Colonic mucosa (tissue), 4 donors: ENCODE results near the gene GSTA4. TPM values are rescaled to one million over a fixed set of nuclear protein-coding genes. Genes with fewer than 3 reads are reported as not detected.

Source experiments
- DNase-seq: peaks from one replicate; pipeline ENCODE4 v3.0.0-alpha.2; 2020
- H3K27ac ChIP-seq: fragments of 200-600 bp; one replicate; pipeline ENCODE4 v1.8.0; 2021
- H3K27me3 ChIP-seq: fragments of 200-600 bp; one replicate; pipeline ENCODE4 v1.8.0; 2021
- H3K36me3 ChIP-seq: fragments of 200-600 bp; one replicate; pipeline ENCODE4 v1.8.0; 2021
- H3K4me1 ChIP-seq: fragments of 200-600 bp; one replicate; pipeline ENCODE4 v1.8.0; 2021; ENCODE audit warnings: mild to moderate bottlenecking
- H3K4me3 ChIP-seq: fragments of 200-600 bp; one replicate; pipeline ENCODE4 v1.8.0; 2021
- H3K9ac ChIP-seq, 2 donors: one replicate each; pipeline ENCODE4 v1.7.0; 2013; ENCODE audit warnings: control low read depth in 2 of 2, low read depth in 2 of 2, low read length in 2 of 2
- H3K9me3 ChIP-seq: fragments of 200-600 bp; one replicate; pipeline ENCODE4 v1.8.0; 2021
- CTCF ChIP-seq: fragments of 200-600 bp; IDR thresholded peaks from one replicate; pipeline ENCODE4 v1.8.0; 2022; ENCODE audit warnings: antibody characterized with exemption, mild to moderate bottlenecking
- intact Hi-C: fragments of 100-400 bp; cut with DNase I; formaldehyde crosslinking; loops from one replicate; pipeline ENCODE4 v1.14.1; 2022
- total RNA-seq, 2 donors: library from RNA; stranded (reverse); fragmentation: NEBNext Ultra II Directional in 1 of 2; extraction: Animal tissue kit (Norgen Biotek cat#: 25700) in 1 of 2; gene quantifications; one replicate each; pipeline ENCODE4 v1.2.1, GENCODE V29; 2021
- donor health status: healthy.
- donor health status: DM: no; HTN: no; CAD: no.
- donor health status: DM: no; HTN: no; CAD: no.

The GSTA4 gene
- total RNA-seq, 2 donors from 2014 or later: 13.5 to 17.0 TPM

DNA sequence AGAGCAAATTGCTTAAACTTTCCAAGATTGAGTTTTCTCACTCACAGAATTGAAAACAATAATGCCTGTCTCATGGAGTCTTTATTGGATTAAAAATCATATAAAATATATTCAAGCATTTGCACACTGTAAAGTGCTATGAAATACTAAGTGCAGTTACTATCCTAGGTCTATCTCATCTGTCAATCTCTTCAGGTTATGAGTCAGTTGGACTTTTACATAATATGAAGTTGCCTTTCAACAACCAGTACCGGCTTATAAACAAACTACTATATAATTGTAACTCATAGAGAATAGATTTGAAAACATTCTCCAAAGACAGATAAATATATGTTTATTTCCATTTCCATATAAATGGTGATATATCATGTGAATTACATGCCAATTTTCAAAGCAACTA is 20.4 kb upstream of the GSTA4 start:
- Histone ChIP-seq H3K9me3 (no peaks in the 10 kb centered on the region), H3K27me3 (no peaks in the 10 kb centered on the region), H3K4me3 (no peak overlapping the region), H3K27ac (no peak overlapping the region), H3K4me1 (no peaks in the 10 kb centered on the region), H3K36me3 (peaks cover 9% of the 10 kb centered on the region), H3K9ac (no peak overlapping the region)
- TF ChIP-seq CTCF: no peak
- intact Hi-C loops: no loop called here
- no peak for DNase-seq

GRCh38 chr6:53014744-53015143 is 19.7 kb upstream of the GSTA4 start:
- H3K4me3 ChIP-seq: no peak overlapping the region
- H3K27ac ChIP-seq: no peak overlapping the region
- no peak for TF ChIP-seq CTCF
- H3K9me3 ChIP-seq: no peaks in the 10 kb centered on the region
- no peaks in the 10 kb centered on the region for H3K4me1 ChIP-seq
- intact Hi-C loops: no loop called here
- no peak overlapping the region for H3K9ac ChIP-seq
- no peak for DNase-seq
- H3K27me3 ChIP-seq: no peaks in the 10 kb centered on the region
- H3K36me3 ChIP-seq: peaks cover 9% of the 10 kb centered on the region

- Histone ChIP-seq H3K36me3 (peaks cover 9% of the 10 kb centered on the region), H3K4me3 (no peak overlapping the region), H3K9ac (no peak overlapping the region), H3K27ac (no peak overlapping the region), H3K27me3 (no peaks in the 10 kb centered on the region), H3K4me1 (no peaks in the 10 kb centered on the region), H3K9me3 (no peaks in the 10 kb centered on the region)
- no peak for TF ChIP-seq CTCF
- intact Hi-C loops: no loop called here
- DNase-seq: no peak
Observed at GRCh38 chr6:53014063-53014462, 19.0 kb upstream of the GSTA4 start.

DNA sequence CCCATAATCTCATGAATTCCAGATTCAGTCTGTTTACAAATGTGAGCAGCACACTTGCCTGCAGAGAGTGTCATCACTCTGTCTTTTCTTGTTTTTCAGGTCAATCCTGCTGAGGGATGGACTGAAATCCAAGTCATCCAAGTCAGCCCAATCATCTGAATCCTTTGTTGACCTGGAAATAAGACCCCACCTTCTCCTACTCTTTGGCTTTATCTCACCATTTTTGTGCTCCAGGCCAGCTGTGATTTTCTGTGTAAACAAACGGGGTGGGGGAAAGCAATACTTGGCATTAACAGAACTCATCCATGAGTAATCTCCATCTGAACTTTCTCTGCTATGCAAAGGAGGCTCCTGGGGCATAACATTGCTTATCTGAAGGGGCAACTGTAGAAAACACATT is 16.9 kb upstream of the GSTA4 start:
- no peak for DNase-seq
- H3K36me3 ChIP-seq: peaks cover 5% of the 10 kb centered on the region
- H3K27me3 ChIP-seq: no peaks in the 10 kb centered on the region
- no peak overlapping the region for H3K4me3 ChIP-seq
- no peak for TF ChIP-seq CTCF
- H3K4me1 ChIP-seq: no peaks in the 10 kb centered on the region
- no peak overlapping the region for H3K27ac ChIP-seq
- no peak overlapping the region for H3K9ac ChIP-seq
- no peaks in the 10 kb centered on the region for H3K9me3 ChIP-seq
- intact Hi-C loops: no loop called here

GRCh38 chr6:53010504-53010903 is 15.4 kb upstream of the GSTA4 start:
- Histone ChIP-seq H3K9ac (no peak overlapping the region), H3K4me1 (no peaks in the 10 kb centered on the region), H3K4me3 (no peak overlapping the region), H3K27me3 (no peaks in the 10 kb centered on the region), H3K27ac (no peak overlapping the region), H3K36me3 (peaks cover 4% of the 10 kb centered on the region), H3K9me3 (no peaks in the 10 kb centered on the region)
- no peak for DNase-seq
- intact Hi-C loops: no loop called here
- TF ChIP-seq CTCF: no peak

- Histone ChIP-seq H3K4me3 (no peak overlapping the region), H3K9me3 (no peaks in the 10 kb centered on the region), H3K27me3 (no peaks in the 10 kb centered on the region), H3K9ac (no peak overlapping the region), H3K4me1 (no peaks in the 10 kb centered on the region), H3K36me3 (peaks cover 4% of the 10 kb centered on the region), H3K27ac (no peak overlapping the region)
- no peak for DNase-seq
- no peak for TF ChIP-seq CTCF
- intact Hi-C loops: no loop called here
Observed at GRCh38 chr6:53009511-53009910, 14.4 kb upstream of the GSTA4 start.
